ENCODE measurements around the gene PTHLH. TPM values are rescaled to one million over a fixed set of nuclear protein-coding genes. Genes with fewer than 3 reads are reported as not detected.

PTHLH gene
- 13.7 TPM for total RNA-seq
- polyA plus RNA-seq, result 7.5 TPM

- Histone ChIP-seq H3K27ac (ENCODE audit: low read depth) (no peak within 1 kb of the TSS), H3K4me3 (ENCODE audit: low read depth, low read length) (no peak within 1 kb of the TSS), H3K36me3 (ENCODE audit: insufficient read depth) (no peaks in the 10 kb centered on the region), H3K4me1 (ENCODE audit: insufficient read depth) (no peaks in the 10 kb centered on the region)
- DNase-seq (ENCODE audit: extremely low spot score), result no peak
- WGBS, result 81% methylated on average over 2 of the region's 2 CpGs
These were observed at the start of gene PTHLH for GRCh38 chr12:27972721-27973120. PTHLH (minus strand) TSS chr12:27972733; CDS start chr12:27969494, 3,239 bp downstream.

- H3K27ac ChIP-seq (ENCODE audit: low read depth), result no peak overlapping the region
- DNase-seq (ENCODE audit: extremely low spot score), result no peak
- 89% methylated on average over 4 of the region's 4 CpGs for WGBS
- no peaks in the 10 kb centered on the region for H3K4me1 ChIP-seq (ENCODE audit: insufficient read depth)
- no peaks in the 10 kb centered on the region for H3K36me3 ChIP-seq (ENCODE audit: insufficient read depth)
- H3K4me3 ChIP-seq (ENCODE audit: low read depth, low read length), result no peak overlapping the region
These were observed 49.2 kb upstream of the PTHLH start for GRCh38 chr12:28021704-28022103.

GRCh38 chr12:28017873-28018255 lies 45.3 kb upstream of the PTHLH start:
- Histone ChIP-seq H3K4me3 (ENCODE audit: low read depth, low read length) (no peak overlapping the region), H3K36me3 (ENCODE audit: insufficient read depth) (no peaks in the 10 kb centered on the region), H3K27ac (ENCODE audit: low read depth) (no peak overlapping the region), H3K4me1 (ENCODE audit: insufficient read depth) (no peaks in the 10 kb centered on the region)
- DNase-seq (ENCODE audit: extremely low spot score), result no peak
- 94% methylated on average over 1 of the region's 1 CpG for WGBS

- Histone ChIP-seq H3K27ac (ENCODE audit: low read depth) (no peak overlapping the region), H3K4me3 (ENCODE audit: low read depth, low read length) (no peak overlapping the region), H3K4me1 (ENCODE audit: insufficient read depth) (no peaks in the 10 kb centered on the region), H3K36me3 (ENCODE audit: insufficient read depth) (no peaks in the 10 kb centered on the region)
- 85% methylated on average over 4 of the region's 4 CpGs for WGBS
- DNase-seq (ENCODE audit: extremely low spot score), result no peak
These were observed 44.8 kb upstream of the PTHLH start for GRCh38 chr12:28017126-28017872.

- WGBS, result 98% methylated on average over 1 of the region's 1 CpG
These were observed 42.6 kb upstream of the PTHLH start for GRCh38 chr12:28015165-28015564.

GRCh38 chr12:28014196-28014595 lies 41.7 kb upstream of the PTHLH start:
- H3K4me3 ChIP-seq (ENCODE audit: low read depth, low read length), result no peak overlapping the region
- no peak for DNase-seq (ENCODE audit: extremely low spot score)
- WGBS, result 92% methylated on average over 1 of the region's 1 CpG

More at GRCh38 chr12:28015165-28015564, 42.6 kb upstream of the PTHLH start:
- DNase-seq (ENCODE audit: extremely low spot score), result no peak
- H3K27ac ChIP-seq (ENCODE audit: low read depth), result no peak overlapping the region
- no peaks in the 10 kb centered on the region for H3K36me3 ChIP-seq (ENCODE audit: insufficient read depth)
- H3K4me1 ChIP-seq (ENCODE audit: insufficient read depth), result no peaks in the 10 kb centered on the region
- H3K4me3 ChIP-seq (ENCODE audit: low read depth, low read length), result no peak overlapping the region

GRCh38 chr12:28012333-28012918 lies 39.9 kb upstream of the PTHLH start:
- H3K36me3 ChIP-seq (ENCODE audit: insufficient read depth), result no peaks in the 10 kb centered on the region
- no peaks in the 10 kb centered on the region for H3K4me1 ChIP-seq (ENCODE audit: insufficient read depth)
- DNase-seq (ENCODE audit: extremely low spot score), result no peak
- no peak overlapping the region for H3K4me3 ChIP-seq (ENCODE audit: low read depth, low read length)
- WGBS, result 88% methylated on average over 5 of the region's 5 CpGs
- H3K27ac ChIP-seq (ENCODE audit: low read depth), result no peak overlapping the region

More at GRCh38 chr12:28014196-28014595, 41.7 kb upstream of the PTHLH start:
- Histone ChIP-seq H3K27ac (ENCODE audit: low read depth) (no peak overlapping the region), H3K4me1 (ENCODE audit: insufficient read depth) (no peaks in the 10 kb centered on the region), H3K36me3 (ENCODE audit: insufficient read depth) (no peaks in the 10 kb centered on the region)

GRCh38 chr12:28010036-28010435 lies 37.5 kb upstream of the PTHLH start:
- no peak for DNase-seq (ENCODE audit: extremely low spot score)
- Histone ChIP-seq H3K27ac (ENCODE audit: low read depth) (no peak overlapping the region), H3K36me3 (ENCODE audit: insufficient read depth) (no peaks in the 10 kb centered on the region), H3K4me1 (ENCODE audit: insufficient read depth) (no peaks in the 10 kb centered on the region), H3K4me3 (ENCODE audit: low read depth, low read length) (no peak overlapping the region)
- WGBS, result 81% methylated on average over 2 of the region's 2 CpGs

GRCh38 chr12:27999970-28000369 lies 27.4 kb upstream of the PTHLH start:
- WGBS, result 79% methylated on average over 4 of the region's 4 CpGs
- no peak overlapping the region for H3K4me3 ChIP-seq (ENCODE audit: low read depth, low read length)
- H3K27ac ChIP-seq (ENCODE audit: low read depth), result no peak overlapping the region
- DNase-seq (ENCODE audit: extremely low spot score), result no peak
- H3K4me1 ChIP-seq (ENCODE audit: insufficient read depth), result no peaks in the 10 kb centered on the region
- H3K36me3 ChIP-seq (ENCODE audit: insufficient read depth), result no peaks in the 10 kb centered on the region

GRCh38 chr12:27999521-27999920 lies 27.0 kb upstream of the PTHLH start:
- no peaks in the 10 kb centered on the region for H3K36me3 ChIP-seq (ENCODE audit: insufficient read depth)

GRCh38 chr12:27998658-27999057 lies 26.1 kb upstream of the PTHLH start:
- Histone ChIP-seq H3K36me3 (ENCODE audit: insufficient read depth) (no peaks in the 10 kb centered on the region), H3K4me3 (ENCODE audit: low read depth, low read length) (no peak overlapping the region), H3K4me1 (ENCODE audit: insufficient read depth) (no peaks in the 10 kb centered on the region), H3K27ac (ENCODE audit: low read depth) (no peak overlapping the region)
- DNase-seq (ENCODE audit: extremely low spot score), result no peak

More at GRCh38 chr12:27999521-27999920, 27.0 kb upstream of the PTHLH start:
- WGBS, result 82% methylated on average over 2 of the region's 2 CpGs
- H3K4me3 ChIP-seq (ENCODE audit: low read depth, low read length), result no peak overlapping the region
- H3K27ac ChIP-seq (ENCODE audit: low read depth), result no peak overlapping the region
- no peak for DNase-seq (ENCODE audit: extremely low spot score)
- no peaks in the 10 kb centered on the region for H3K4me1 ChIP-seq (ENCODE audit: insufficient read depth)

GRCh38 chr12:27998170-27998569 lies 25.6 kb upstream of the PTHLH start:
- 67% methylated on average over 2 of the region's 2 CpGs for WGBS
- Histone ChIP-seq H3K36me3 (ENCODE audit: insufficient read depth) (no peaks in the 10 kb centered on the region), H3K4me1 (ENCODE audit: insufficient read depth) (no peaks in the 10 kb centered on the region), H3K4me3 (ENCODE audit: low read depth, low read length) (no peak overlapping the region), H3K27ac (ENCODE audit: low read depth) (no peak overlapping the region)
- DNase-seq (ENCODE audit: extremely low spot score), result no peak

GRCh38 chr12:27996761-27997160 lies 24.2 kb upstream of the PTHLH start:
- Histone ChIP-seq H3K36me3 (ENCODE audit: insufficient read depth) (no peaks in the 10 kb centered on the region), H3K4me1 (ENCODE audit: insufficient read depth) (no peaks in the 10 kb centered on the region), H3K4me3 (ENCODE audit: low read depth, low read length) (no peak overlapping the region), H3K27ac (ENCODE audit: low read depth) (no peak overlapping the region)
- no peak for DNase-seq (ENCODE audit: extremely low spot score)
- 92% methylated on average over 3 of the region's 3 CpGs for WGBS

GRCh38 chr12:27995406-27995805 lies 22.9 kb upstream of the PTHLH start:
- Histone ChIP-seq H3K27ac (ENCODE audit: low read depth) (no peak overlapping the region), H3K4me1 (ENCODE audit: insufficient read depth) (no peaks in the 10 kb centered on the region), H3K36me3 (ENCODE audit: insufficient read depth) (no peaks in the 10 kb centered on the region), H3K4me3 (ENCODE audit: low read depth, low read length) (no peak overlapping the region)
- WGBS, result 100% methylated on average over 1 of the region's 1 CpG
- DNase-seq (ENCODE audit: extremely low spot score), result no peak

Measured in urinary bladder (tissue), 4 donors.